ENCODE measurements around the gene NRCAM. TPM values are rescaled to one million over a fixed set of nuclear protein-coding genes. Genes with fewer than 3 reads are reported as not detected.

NRCAM gene
- total RNA-seq, 4 donors from 2014 or later = 1.3 to 4.7 (median 2.2) TPM

GRCh38 chr7:108431099-108431498 lies 25.1 kb downstream of the NRCAM start:
- Histone ChIP-seq H3K9me3 (no peaks in the 10 kb centered on the region), H3K27me3 (no peaks in the 10 kb centered on the region), H3K27ac (no peak overlapping the region), H3K4me3 (no peak overlapping the region), H3K4me1 (no peaks in the 10 kb centered on the region), H3K36me3 (no peaks in the 10 kb centered on the region)
- TF ChIP-seq EP300 (IDR thresholded peaks at IDR 0.05) = no peak
- no peak for TF ChIP-seq POLR2AphosphoS5 (IDR thresholded peaks at IDR 0.05)
- no peak for TF ChIP-seq POLR2A (IDR thresholded peaks at IDR 0.05)
- no peak for TF ChIP-seq CTCF (IDR thresholded peaks at IDR 0.05)
- no peak for ATAC-seq
- 90% methylated on average over 1 of the region's 1 CpG; no CpG with 5 or more reads in 1 of the 2 donors for WGBS, 2 donors (ENCODE audit: low coverage in 1 of 2)

GRCh38 chr7:108430664-108431063 lies 25.6 kb downstream of the NRCAM start:
- no peaks in the 10 kb centered on the region for H3K27me3 ChIP-seq
- no CpG with 5 or more reads among the region's 1 CpG for WGBS, 2 donors (ENCODE audit: low coverage in 1 of 2)
- TF ChIP-seq POLR2A (IDR thresholded peaks at IDR 0.05) = no peak
- TF ChIP-seq POLR2AphosphoS5 (IDR thresholded peaks at IDR 0.05) = no peak
- no peak for TF ChIP-seq CTCF (IDR thresholded peaks at IDR 0.05)
- no peak for TF ChIP-seq EP300 (IDR thresholded peaks at IDR 0.05)

GRCh38 chr7:108427766-108428165 lies 28.5 kb downstream of the NRCAM start:
- H3K27me3 ChIP-seq = no peaks in the 10 kb centered on the region
- no peaks in the 10 kb centered on the region for H3K9me3 ChIP-seq
- H3K36me3 ChIP-seq = no peaks in the 10 kb centered on the region
- TF ChIP-seq EP300 (IDR thresholded peaks at IDR 0.05) (no peak), POLR2A (IDR thresholded peaks at IDR 0.05) (no peak), CTCF (IDR thresholded peaks at IDR 0.05) (no peak), POLR2AphosphoS5 (IDR thresholded peaks at IDR 0.05) (no peak)
- H3K4me3 ChIP-seq = no peak overlapping the region
- H3K27ac ChIP-seq = no peak overlapping the region
- H3K4me1 ChIP-seq = no peaks in the 10 kb centered on the region
- no peak for ATAC-seq
- WGBS, 2 donors (ENCODE audit: low coverage in 1 of 2) = 35 to 42% methylated on average over 1 of the region's 1 CpG

More at GRCh38 chr7:108430664-108431063, 25.6 kb downstream of the NRCAM start:
- Histone ChIP-seq H3K9me3 (no peaks in the 10 kb centered on the region), H3K4me1 (no peaks in the 10 kb centered on the region), H3K27ac (no peak overlapping the region), H3K4me3 (no peak overlapping the region), H3K36me3 (no peaks in the 10 kb centered on the region)
- ATAC-seq = no peak

GRCh38 chr7:108425714-108426275 lies 30.4 kb downstream of the NRCAM start:
- Histone ChIP-seq H3K4me3 (no peak overlapping the region), H3K9me3 (no peaks in the 10 kb centered on the region), H3K4me1 (no peaks in the 10 kb centered on the region), H3K27ac (no peak overlapping the region), H3K27me3 (no peaks in the 10 kb centered on the region), H3K36me3 (no peaks in the 10 kb centered on the region)
- 5 to 12% methylated on average over 2 of the region's 2 CpGs for WGBS, 2 donors (ENCODE audit: low coverage in 1 of 2)
- no peak for ATAC-seq
- TF ChIP-seq POLR2A (IDR thresholded peaks at IDR 0.05) (no peak), POLR2AphosphoS5 (IDR thresholded peaks at IDR 0.05) (no peak), EP300 (IDR thresholded peaks at IDR 0.05) (no peak), CTCF (IDR thresholded peaks at IDR 0.05) (no peak)

GRCh38 chr7:108424013-108424412 lies 32.2 kb downstream of the NRCAM start:
- TF ChIP-seq EP300 (IDR thresholded peaks at IDR 0.05) (no peak), POLR2A (IDR thresholded peaks at IDR 0.05) (no peak), POLR2AphosphoS5 (IDR thresholded peaks at IDR 0.05) (no peak), CTCF (IDR thresholded peaks at IDR 0.05) (no peak)
- Histone ChIP-seq H3K9me3 (no peaks in the 10 kb centered on the region), H3K36me3 (no peaks in the 10 kb centered on the region), H3K4me1 (no peaks in the 10 kb centered on the region), H3K27me3 (no peaks in the 10 kb centered on the region), H3K4me3 (no peak overlapping the region), H3K27ac (no peak overlapping the region)
- ATAC-seq = no peak
- WGBS, 2 donors (ENCODE audit: low coverage in 1 of 2) = 74 to 88% methylated on average over 2 to 3 of the region's 4 CpGs

Data from gastroesophageal sphincter (tissue), 4 donors.